Measurements from ENCODE around the gene NTM. TPM values are rescaled to one million over a fixed set of nuclear protein-coding genes. Genes with fewer than 3 reads are reported as not detected.

The NTM gene
- total RNA-seq, 4 donors from 2014 or later, result 0.40 to 3.1 (median 2.1) TPM; not detected in 1

DNA sequence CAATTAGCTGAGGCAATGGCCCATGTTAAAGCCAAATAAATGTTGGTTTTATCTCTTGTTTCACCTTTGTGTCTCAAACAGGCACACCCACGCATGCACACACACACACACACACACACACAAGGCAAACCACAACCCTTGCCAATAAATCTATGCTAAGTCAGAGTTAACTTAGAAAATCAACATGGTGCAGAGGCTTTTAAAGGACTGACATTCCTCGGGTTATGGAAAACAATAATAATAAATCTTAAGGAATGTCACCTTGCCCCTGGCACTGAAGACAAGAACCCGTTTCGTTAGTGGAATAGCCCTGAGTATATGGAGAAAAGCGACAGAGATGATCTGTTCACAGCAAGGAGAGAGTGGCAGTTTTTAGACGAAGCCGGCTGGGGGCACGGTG lies 326.3 kb downstream of the NTM start:
- 72 to 77% methylated on average over 8 of the region's 8 CpGs for WGBS, 2 donors (ENCODE audit: low coverage in 1 of 2)
- TF ChIP-seq POLR2AphosphoS5 (IDR thresholded peaks at IDR 0.05) (no peak), POLR2A (IDR thresholded peaks at IDR 0.05) (no peak), CTCF (IDR thresholded peaks at IDR 0.05) (no peak), EP300 (IDR thresholded peaks at IDR 0.05; ENCODE audit: low read depth) (no peak)
- H3K4me3 ChIP-seq, result no peak overlapping the region
- intact Hi-C loops (cut with DNase I; ENCODE audit: low total_unique reads) (no loop called here), in situ Hi-C loops (cut with MboI; ENCODE audit: low pct_ligation_motif_present in 1 of 4, low pct_unique_long_range_greater_than_20kb in 1 of 4, low sequenced_read_pairs in 3 of 4) (no loop called here)
- H3K4me1 ChIP-seq, result peaks cover 0 to 8% (median 4%) of the 10 kb centered on the region in 4 donors
- no peaks in the 10 kb centered on the region for H3K27me3 ChIP-seq
- no peaks in the 10 kb centered on the region for H3K36me3 ChIP-seq
- H3K9me3 ChIP-seq, result no peaks in the 10 kb centered on the region
- no peak overlapping the region for H3K27ac ChIP-seq
- no peak for DNase-seq

GRCh38 chr11:131703311-131703710 lies 332.9 kb downstream of the NTM start:
- intact Hi-C loops (cut with DNase I; ENCODE audit: low total_unique reads), result no loop called here

GRCh38 chr11:131704682-131705081 lies 334.3 kb downstream of the NTM start:
- Histone ChIP-seq H3K4me1 (no peaks in the 10 kb centered on the region), H3K4me3 (no peak overlapping the region), H3K36me3 (no peaks in the 10 kb centered on the region), H3K27me3 (no peaks in the 10 kb centered on the region), H3K27ac (no peak overlapping the region), H3K9me3 (peaks cover 2 to 6% of the 10 kb centered on the region in 2 donors)
- intact Hi-C loops (cut with DNase I; ENCODE audit: low total_unique reads) (no loop called here), in situ Hi-C loops (cut with MboI; ENCODE audit: low pct_ligation_motif_present in 1 of 4, low pct_unique_long_range_greater_than_20kb in 1 of 4, low sequenced_read_pairs in 3 of 4) (no loop called here)
- 85 to 88% methylated on average over 2 of the region's 2 CpGs for WGBS, 2 donors (ENCODE audit: low coverage in 1 of 2)
- no peak for DNase-seq
- TF ChIP-seq POLR2A (IDR thresholded peaks at IDR 0.05) (no peak), CTCF (IDR thresholded peaks at IDR 0.05) (no peak), EP300 (IDR thresholded peaks at IDR 0.05; ENCODE audit: low read depth) (no peak), POLR2AphosphoS5 (IDR thresholded peaks at IDR 0.05) (no peak)

More at GRCh38 chr11:131703311-131703710, 332.9 kb downstream of the NTM start:
- Histone ChIP-seq H3K4me3 (no peak overlapping the region), H3K27ac (no peak overlapping the region), H3K4me1 (no peaks in the 10 kb centered on the region), H3K27me3 (no peaks in the 10 kb centered on the region), H3K9me3 (peaks cover 2 to 6% of the 10 kb centered on the region in 2 donors), H3K36me3 (no peaks in the 10 kb centered on the region)
- TF ChIP-seq CTCF (IDR thresholded peaks at IDR 0.05) (no peak), EP300 (IDR thresholded peaks at IDR 0.05; ENCODE audit: low read depth) (no peak), POLR2AphosphoS5 (IDR thresholded peaks at IDR 0.05) (no peak), POLR2A (IDR thresholded peaks at IDR 0.05) (no peak)
- DNase-seq, result no peak
- in situ Hi-C loops (cut with MboI; ENCODE audit: low pct_ligation_motif_present in 1 of 4, low pct_unique_long_range_greater_than_20kb in 1 of 4, low sequenced_read_pairs in 3 of 4), result no loop called here
- 62 to 77% methylated on average over 1 of the region's 1 CpG for WGBS, 2 donors (ENCODE audit: low coverage in 1 of 2)

GRCh38 chr11:131710511-131710910 lies 340.1 kb downstream of the NTM start:
- no peak overlapping the region for H3K27ac ChIP-seq
- intact Hi-C loops (cut with DNase I; ENCODE audit: low total_unique reads), result no loop called here
- H3K4me1 ChIP-seq, result no peaks in the 10 kb centered on the region
- WGBS, 2 donors (ENCODE audit: low coverage in 1 of 2), result 83 to 90% methylated on average over 1 to 2 of the region's 2 CpGs
- in situ Hi-C loops (cut with MboI; ENCODE audit: low pct_ligation_motif_present in 1 of 4, low pct_unique_long_range_greater_than_20kb in 1 of 4, low sequenced_read_pairs in 3 of 4), result no loop called here
- H3K36me3 ChIP-seq, result no peaks in the 10 kb centered on the region
- TF ChIP-seq CTCF (IDR thresholded peaks at IDR 0.05) (no peak), POLR2A (IDR thresholded peaks at IDR 0.05) (no peak), POLR2AphosphoS5 (IDR thresholded peaks at IDR 0.05) (no peak), EP300 (IDR thresholded peaks at IDR 0.05; ENCODE audit: low read depth) (no peak)
- no peak for DNase-seq
- no peak overlapping the region for H3K4me3 ChIP-seq
- no peaks in the 10 kb centered on the region for H3K27me3 ChIP-seq
- H3K9me3 ChIP-seq, result no peaks in the 10 kb centered on the region

Measured in transverse colon (tissue), 4 donors.